ENCODE data around the gene TTC33. TPM values are rescaled to one million over a fixed set of nuclear protein-coding genes. Genes with fewer than 3 reads are reported as not detected.
A peak's percentile ranks its signal among the peaks of the same experiment; 100 is the strongest.

The TTC33 gene
- total RNA-seq, 1 donor from 2014 or later, result 18.5 TPM

DNA sequence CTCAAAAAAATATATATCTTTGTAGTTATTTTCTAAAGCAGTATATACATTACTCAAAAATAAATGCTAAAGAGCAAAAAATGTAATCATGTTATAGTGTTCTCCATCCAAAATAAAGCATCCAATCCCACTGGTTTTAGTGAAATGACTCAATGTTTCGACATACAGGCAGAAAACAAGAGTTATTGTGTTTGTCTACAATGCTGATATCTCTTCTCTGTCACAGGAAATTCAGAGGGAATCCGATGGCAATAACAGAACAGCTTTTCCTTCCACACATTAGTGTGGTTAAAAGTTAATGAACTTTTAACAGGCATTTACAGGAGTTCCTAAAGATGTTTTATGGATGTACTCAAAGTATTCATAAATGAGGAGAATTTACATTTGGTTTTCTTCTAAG is 12.0 kb downstream of the TTC33 start:
- Mint-ChIP-seq H3K27me3 (ENCODE audit: low read depth) (no peaks in the 10 kb centered on the region), H3K36me3 (ENCODE audit: low read depth) (peaks cover 27% of the 10 kb centered on the region), H3K4me1 (no peaks in the 10 kb centered on the region), H3K27ac (ENCODE audit: unreplicated experiment) (no peak overlapping the region), H3K4me3 (no peak overlapping the region), H3K9me3 (peaks cover 10% of the 10 kb centered on the region)
- no peak for DNase-seq (ENCODE audit: low read depth, low spot score)
- TF ChIP-seq, protein P1, sequence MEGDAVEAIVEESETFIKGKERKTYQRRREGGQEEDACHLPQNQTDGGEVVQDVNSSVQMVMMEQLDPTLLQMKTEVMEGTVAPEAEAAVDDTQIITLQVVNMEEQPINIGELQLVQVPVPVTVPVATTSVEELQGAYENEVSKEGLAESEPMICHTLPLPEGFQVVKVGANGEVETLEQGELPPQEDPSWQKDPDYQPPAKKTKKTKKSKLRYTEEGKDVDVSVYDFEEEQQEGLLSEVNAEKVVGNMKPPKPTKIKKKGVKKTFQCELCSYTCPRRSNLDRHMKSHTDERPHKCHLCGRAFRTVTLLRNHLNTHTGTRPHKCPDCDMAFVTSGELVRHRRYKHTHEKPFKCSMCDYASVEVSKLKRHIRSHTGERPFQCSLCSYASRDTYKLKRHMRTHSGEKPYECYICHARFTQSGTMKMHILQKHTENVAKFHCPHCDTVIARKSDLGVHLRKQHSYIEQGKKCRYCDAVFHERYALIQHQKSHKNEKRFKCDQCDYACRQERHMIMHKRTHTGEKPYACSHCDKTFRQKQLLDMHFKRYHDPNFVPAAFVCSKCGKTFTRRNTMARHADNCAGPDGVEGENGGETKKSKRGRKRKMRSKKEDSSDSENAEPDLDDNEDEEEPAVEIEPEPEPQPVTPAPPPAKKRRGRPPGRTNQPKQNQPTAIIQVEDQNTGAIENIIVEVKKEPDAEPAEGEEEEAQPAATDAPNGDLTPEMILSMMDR (conservative IDR thresholded peaks at IDR 0.05), result no peak

DNA sequence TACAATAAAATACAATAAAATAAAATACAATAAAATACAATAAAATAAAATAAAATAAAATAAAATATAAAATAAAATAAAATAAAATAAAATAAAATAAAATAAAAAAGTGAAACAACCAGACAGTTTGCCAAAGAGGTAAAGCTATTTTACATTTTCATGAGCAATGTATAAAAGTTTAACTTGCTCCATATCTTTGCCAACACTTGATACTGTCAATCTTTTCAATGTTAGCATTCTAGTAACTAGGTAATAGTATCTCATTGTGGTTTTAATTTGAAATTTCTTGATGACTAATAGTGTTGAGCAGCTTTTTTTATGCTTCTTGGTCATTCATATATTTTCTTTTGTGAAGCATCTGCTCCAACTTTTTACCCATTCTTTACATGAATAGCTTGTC is 17.3 kb downstream of the TTC33 start:
- H3K4me1 Mint-ChIP-seq, result peaks cover 16% of the 10 kb centered on the region
- peaks cover 10% of the 10 kb centered on the region for H3K9me3 Mint-ChIP-seq
- TF ChIP-seq, protein P1 (conservative IDR thresholded peaks at IDR 0.05), result no peak
- H3K27ac Mint-ChIP-seq (ENCODE audit: unreplicated experiment), result no peak overlapping the region
- H3K27me3 Mint-ChIP-seq (ENCODE audit: low read depth), result no peaks in the 10 kb centered on the region
- no peak overlapping the region for H3K4me3 Mint-ChIP-seq
- no peak for DNase-seq (ENCODE audit: low read depth, low spot score)
- H3K36me3 Mint-ChIP-seq (ENCODE audit: low read depth), result peaks cover 26% of the 10 kb centered on the region

GRCh38 chr5:40736103-40736875 is 19.5 kb downstream of the TTC33 start:
- H3K9me3 Mint-ChIP-seq, result peaks cover 10% of the 10 kb centered on the region
- H3K4me3 Mint-ChIP-seq, result no peak overlapping the region
- H3K27ac Mint-ChIP-seq (ENCODE audit: unreplicated experiment), result peak overlapping the region; percentile 21
- H3K4me1 Mint-ChIP-seq, result peaks cover 19% of the 10 kb centered on the region
- H3K27me3 Mint-ChIP-seq (ENCODE audit: low read depth), result no peaks in the 10 kb centered on the region
- TF ChIP-seq, protein P1 (conservative IDR thresholded peaks at IDR 0.05), result peak; percentile 81
- no peak for DNase-seq (ENCODE audit: low read depth, low spot score)
- H3K36me3 Mint-ChIP-seq (ENCODE audit: low read depth), result peaks cover 23% of the 10 kb centered on the region

- Mint-ChIP-seq H3K9me3 (peaks cover 6% of the 10 kb centered on the region), H3K36me3 (ENCODE audit: low read depth) (peaks cover 19% of the 10 kb centered on the region), H3K27me3 (ENCODE audit: low read depth) (no peaks in the 10 kb centered on the region), H3K4me1 (peaks cover 19% of the 10 kb centered on the region), H3K27ac (ENCODE audit: unreplicated experiment) (peak overlapping the region; percentile 9), H3K4me3 (no peak overlapping the region)
- TF ChIP-seq, protein P1 (conservative IDR thresholded peaks at IDR 0.05), result no peak
- no peak for DNase-seq (ENCODE audit: low read depth, low spot score)
Observed at GRCh38 chr5:40735609-40736008, 20.2 kb downstream of the TTC33 start.

DNA sequence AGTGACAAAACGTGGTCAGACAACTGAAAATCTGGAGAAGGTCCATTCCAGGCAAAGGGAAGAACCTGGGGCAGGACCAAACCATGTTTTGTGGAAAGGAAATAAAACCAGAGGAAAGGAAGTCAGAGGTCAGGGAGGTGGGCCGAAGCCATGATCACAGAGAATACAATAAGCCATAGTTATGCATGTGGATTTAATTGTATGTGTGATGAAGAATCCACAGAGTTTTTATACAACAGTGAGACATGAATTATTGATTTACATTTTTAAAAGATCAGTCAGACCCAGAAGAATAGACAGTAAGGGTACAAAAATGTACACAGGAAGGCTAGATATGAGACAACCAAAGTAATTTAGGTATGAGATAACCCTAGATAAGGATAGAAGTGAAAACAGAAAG is 20.8 kb downstream of the TTC33 start:
- H3K4me1 Mint-ChIP-seq, result peaks cover 19% of the 10 kb centered on the region
- H3K27me3 Mint-ChIP-seq (ENCODE audit: low read depth), result no peaks in the 10 kb centered on the region
- DNase-seq (ENCODE audit: low read depth, low spot score), result no peak
- TF ChIP-seq, protein P1 (conservative IDR thresholded peaks at IDR 0.05), result no peak
- peaks cover 3% of the 10 kb centered on the region for H3K9me3 Mint-ChIP-seq
- H3K27ac Mint-ChIP-seq (ENCODE audit: unreplicated experiment), result no peak overlapping the region
- peaks cover 14% of the 10 kb centered on the region for H3K36me3 Mint-ChIP-seq (ENCODE audit: low read depth)
- H3K4me3 Mint-ChIP-seq, result no peak overlapping the region

Measured in neural crest cell (in vitro differentiated cells).